Glomerular endothelial cell (primary cell): ENCODE results near the gene RCSD1. TPM values are rescaled to one million over a fixed set of nuclear protein-coding genes. Genes with fewer than 3 reads are reported as not detected.
"Not testable (repeated sequence)": the region's sequence is repeated elsewhere in the genome, so short reads cannot be mapped to it uniquely, and the experiment has no call there.

ENCODE experiments used
- DNase-seq: peaks from one replicate; pipeline ENCODE4 v3.0.0-alpha.2; 2011; ENCODE audit warnings: low read depth, low spot score; ENCODE audit errors: extremely low read depth
- total RNA-seq: library from RNA; depleted of rRNA; stranded (reverse); fragments of >200 nt; gene quantifications from 2 replicates; pipeline ENCODE4 v1.2.3, GENCODE V29; 2015

RCSD1 gene
- total RNA-seq, 1 donor from 2014 or later, result 5.8 TPM

GRCh38 chr1:167734841-167735240, 104.8 kb downstream of the RCSD1 start:
- DNase-seq, result no peak

- DNase-seq, result no peak
Measured at GRCh38 chr1:167737169-167737568, 107.1 kb downstream of the RCSD1 start.

- DNase-seq, result no peak
Measured at GRCh38 chr1:167738158-167738557, 108.1 kb downstream of the RCSD1 start.

GRCh38 chr1:167739752-167740151, 109.7 kb downstream of the RCSD1 start:
- DNase-seq, result no peak

GRCh38 chr1:167741103-167741502, 111.1 kb downstream of the RCSD1 start:
- not testable (repeated sequence) for DNase-seq

GRCh38 chr1:167742392-167743057, 112.5 kb downstream of the RCSD1 start:
- DNase-seq, result not testable (repeated sequence)

GRCh38 chr1:167744901-167745300, 114.9 kb downstream of the RCSD1 start:
- DNase-seq, result no peak

- no peak for DNase-seq
Measured at GRCh38 chr1:167746013-167746672, 116.1 kb downstream of the RCSD1 start.

GRCh38 chr1:167746988-167747655, 117.1 kb downstream of the RCSD1 start:
- no peak for DNase-seq

GRCh38 chr1:167747988-167748387, 118.0 kb downstream of the RCSD1 start:
- no peak for DNase-seq

- DNase-seq, result no peak
Measured at GRCh38 chr1:167748906-167749305, 118.9 kb downstream of the RCSD1 start.

GRCh38 chr1:167749741-167750140, 119.7 kb downstream of the RCSD1 start:
- no peak for DNase-seq

- DNase-seq, result no peak
Measured at GRCh38 chr1:167750641-167751040, 120.6 kb downstream of the RCSD1 start.

GRCh38 chr1:167751676-167752075, 121.6 kb downstream of the RCSD1 start:
- no peak for DNase-seq

GRCh38 chr1:167752219-167752985, 122.4 kb downstream of the RCSD1 start:
- DNase-seq, result no peak

GRCh38 chr1:167755654-167756053, 125.6 kb downstream of the RCSD1 start:
- DNase-seq, result no peak

Other genes with a start within 250 kb of the RCSD1 start
- gene CD247, start 111.7 kb upstream of the RCSD1 start, total RNA-seq, result not detected in 2 replicates
- gene CREG1, start 76.5 kb upstream of the RCSD1 start, total RNA-seq, result 62.1 and 76.4 TPM in 2 replicates
- 71.1 and 85.9 TPM in 2 replicates for gene MPZL1, start 91.8 kb downstream of the RCSD1 start, total RNA-seq